Measurements from ENCODE around the gene UBAC1. TPM values are rescaled to one million over a fixed set of nuclear protein-coding genes. Genes with fewer than 3 reads are reported as not detected.

The UBAC1 gene
- total RNA-seq, 1 donor from 2014 or later = 34.5 TPM

- no peak overlapping the region for H3K4me3 Mint-ChIP-seq
- peak overlapping the region; percentile 38 for H3K27ac Mint-ChIP-seq
- H3K4me1 Mint-ChIP-seq (ENCODE audit: unreplicated experiment) = peaks cover 57% of the 10 kb centered on the region
- DNase-seq (ENCODE audit: extremely low spot score, unreplicated experiment) = no peak
- TF ChIP-seq CTCF (conservative IDR thresholded peaks at IDR 0.05) = no peak
- H3K36me3 Mint-ChIP-seq = peaks cover 8% of the 10 kb centered on the region
- no peaks in the 10 kb centered on the region for H3K9me3 Mint-ChIP-seq
- no peaks in the 10 kb centered on the region for H3K27me3 Mint-ChIP-seq
Observed at GRCh38 chr9:135883410-135884089, 77.6 kb downstream of the UBAC1 start.

Other genes starting within 250 kb of the UBAC1 start
- 33.9 and 58.2 TPM in 2 replicates for gene CAMSAP1, start 53.8 kb downstream of the UBAC1 start, total RNA-seq (ENCODE audit: low replicate concordance)
- 9.3 and 15.1 TPM in 2 replicates for gene NACC2, start 133.9 kb upstream of the UBAC1 start, total RNA-seq (ENCODE audit: low replicate concordance)
- gene TMEM250, start 157.5 kb upstream of the UBAC1 start, total RNA-seq (ENCODE audit: low replicate concordance) = 37.9 and 53.7 TPM in 2 replicates
- 0.10 and 0.90 TPM in 2 replicates for gene LHX3, start 243.8 kb upstream of the UBAC1 start, total RNA-seq (ENCODE audit: low replicate concordance)